Measurements from ENCODE around the gene ANGPT4.

ANGPT4 gene

DNA sequence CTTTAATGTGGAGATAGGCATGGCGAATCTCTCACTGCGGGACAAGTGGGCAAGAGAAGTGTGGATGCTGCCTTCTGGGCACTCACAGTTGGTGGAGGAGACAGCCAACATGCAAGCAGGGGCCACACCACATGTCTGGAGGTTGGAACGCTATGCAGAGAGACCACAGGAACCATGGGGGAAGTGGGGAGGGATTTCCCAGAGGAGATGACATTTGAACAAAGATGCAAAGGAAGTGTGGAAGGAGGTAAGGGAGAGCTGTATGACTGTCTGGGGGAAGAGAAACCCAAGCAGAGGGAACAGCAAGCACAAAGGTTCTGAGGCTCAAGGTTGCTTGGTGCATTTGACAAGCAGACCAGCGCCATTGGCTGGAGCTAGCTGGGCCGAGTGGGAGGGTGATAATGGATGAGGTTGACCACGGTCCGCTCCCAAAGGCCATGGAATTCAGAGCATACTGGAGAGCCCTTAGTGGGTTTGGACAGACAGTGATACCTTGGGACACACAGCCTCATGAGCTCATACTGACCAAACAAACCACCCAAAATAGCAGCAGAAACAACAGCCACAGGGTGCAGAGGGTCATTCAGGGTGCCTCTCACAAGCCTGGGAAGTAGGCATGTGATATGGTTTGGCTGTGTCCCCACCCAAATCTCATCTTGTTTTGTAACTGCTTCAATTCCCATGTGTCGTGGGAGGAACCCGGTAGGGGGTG is 90.3 kb downstream of the ANGPT4 start:
- no peak for DNase-seq (ENCODE audit: low read depth in 3 of 3)

DNA sequence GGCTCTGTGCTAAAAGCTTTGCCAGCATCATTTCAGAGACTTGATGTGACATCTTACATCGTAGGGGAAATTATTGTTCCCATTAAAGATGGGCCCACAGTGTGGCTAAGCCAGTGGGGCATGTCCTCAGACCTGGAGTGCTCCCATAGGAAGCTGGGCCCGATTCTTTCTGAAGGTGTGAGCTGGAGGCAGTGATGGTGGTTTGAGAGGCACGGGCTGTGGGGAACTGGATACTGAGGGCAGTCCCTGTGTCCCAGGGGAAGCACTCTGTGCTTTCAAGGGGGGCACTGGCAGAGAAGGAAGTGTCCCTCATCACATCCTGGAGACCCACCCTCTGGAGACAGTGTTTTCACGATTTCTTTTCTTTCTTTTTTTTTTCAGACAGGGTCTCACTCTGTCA is 91.2 kb downstream of the ANGPT4 start:
- no peak for DNase-seq (ENCODE audit: low read depth in 3 of 3)

- no peak for DNase-seq (ENCODE audit: low read depth in 3 of 3)
These were observed 91.6 kb downstream of the ANGPT4 start for GRCh38 chr20:824490-824889.

DNA sequence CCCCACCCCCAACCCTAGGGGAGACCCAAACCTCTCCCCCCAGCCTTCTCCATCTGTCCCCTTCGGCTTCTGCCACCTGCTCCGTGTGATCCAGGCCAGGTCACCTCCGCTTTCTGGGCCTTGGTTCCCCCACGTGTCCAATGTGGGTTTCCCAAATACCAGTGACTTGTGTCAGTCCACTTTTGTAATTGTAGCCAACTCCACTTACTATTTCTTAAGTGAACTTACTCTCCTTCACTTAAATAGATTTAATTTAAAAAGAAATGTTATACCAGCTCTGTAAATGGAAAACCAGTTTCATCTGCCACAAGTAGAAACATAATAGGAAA is 92.6 kb downstream of the ANGPT4 start:
- no peak for DNase-seq (ENCODE audit: low read depth in 3 of 3)

- DNase-seq (ENCODE audit: low read depth in 3 of 3): no peak
These were observed 93.2 kb downstream of the ANGPT4 start for GRCh38 chr20:822651-823573.

DNA sequence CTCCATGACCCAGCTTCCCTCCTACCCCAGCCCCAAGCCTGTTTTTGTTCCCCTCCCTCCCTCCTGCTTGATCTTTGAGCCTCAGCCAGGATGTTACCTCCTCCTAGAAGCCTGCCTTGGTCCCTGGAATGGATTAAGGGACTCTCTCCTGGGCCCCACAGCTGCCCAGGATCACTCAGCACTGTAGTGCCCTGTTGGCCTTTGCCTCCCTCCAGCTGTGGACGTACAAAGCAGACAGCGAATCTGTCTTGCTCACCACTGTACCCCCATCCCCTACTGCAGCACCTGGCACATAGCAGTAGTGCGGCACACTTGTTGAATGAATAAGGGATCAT is 94.4 kb downstream of the ANGPT4 start:
- DNase-seq (ENCODE audit: low read depth in 3 of 3): no peak

GRCh38 chr20:821046-821730 is 94.9 kb downstream of the ANGPT4 start:
- DNase-seq (ENCODE audit: low read depth in 3 of 3): no peak

DNA sequence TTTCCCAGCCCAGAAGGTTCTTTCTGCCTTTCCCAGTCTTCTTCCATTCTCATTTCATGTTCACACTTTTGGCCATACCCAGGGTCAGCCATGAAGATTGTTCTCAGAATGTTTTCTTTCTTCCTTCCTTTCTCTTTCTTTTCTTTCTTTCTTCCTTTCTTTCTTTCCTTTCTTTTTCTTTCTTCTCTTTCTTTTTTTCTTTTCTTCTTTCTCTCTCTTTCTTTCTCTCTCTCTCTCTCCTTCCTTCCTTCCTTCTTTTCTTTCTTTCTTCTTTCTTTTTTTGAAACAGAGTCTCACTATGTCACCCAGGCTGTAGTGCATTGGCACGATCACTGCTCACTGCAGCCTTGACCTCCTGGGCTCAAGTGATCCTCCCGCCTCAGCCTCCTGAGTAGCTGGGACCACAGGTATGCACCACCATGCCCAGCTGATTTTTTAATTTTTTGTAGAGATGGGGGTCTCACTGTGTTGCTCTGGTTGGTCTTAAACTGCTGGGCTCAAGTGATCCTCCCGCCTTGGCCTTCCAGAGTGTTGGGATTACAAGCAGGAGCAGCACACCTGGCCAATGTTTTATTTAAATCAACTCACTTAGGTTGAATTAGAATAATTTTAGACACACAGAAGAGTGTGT is 95.7 kb downstream of the ANGPT4 start:
- DNase-seq (ENCODE audit: low read depth in 3 of 3): no peak
